Globus pallidus (tissue), 1 donor: ENCODE results near the gene EMX1.

Source experiments
- DNase-seq: peaks from one replicate; pipeline ENCODE4 v3.0.0-alpha.2; 2015; ENCODE audit warnings: low spot score

The EMX1 gene

GRCh38 chr2:72924353-72925240 lies 7.3 kb downstream of the EMX1 start:
- no peak for DNase-seq

GRCh38 chr2:72925328-72925943 lies 8.1 kb downstream of the EMX1 start:
- DNase-seq: no peak

- DNase-seq: no peak
Observed at GRCh38 chr2:72926368-72926767, 9.0 kb downstream of the EMX1 start.

- no peak for DNase-seq
Observed at GRCh38 chr2:72926811-72927465, 9.6 kb downstream of the EMX1 start.

GRCh38 chr2:72927619-72928550 lies 10.6 kb downstream of the EMX1 start:
- DNase-seq: no peak

GRCh38 chr2:72929010-72929409 lies 11.7 kb downstream of the EMX1 start:
- DNase-seq: no peak

- no peak for DNase-seq
Observed at GRCh38 chr2:72931280-72931910, 14.1 kb downstream of the EMX1 start.

- no peak for DNase-seq
Observed at GRCh38 chr2:72932045-72932740, 14.9 kb downstream of the EMX1 start.

GRCh38 chr2:72932805-72933204 lies 15.5 kb downstream of the EMX1 start:
- DNase-seq: no peak

- no peak for DNase-seq
Observed at GRCh38 chr2:72933207-72933606, 15.9 kb downstream of the EMX1 start.

- DNase-seq: no peak
Observed at GRCh38 chr2:72933646-72934151, 16.4 kb downstream of the EMX1 start.

- DNase-seq: no peak
Observed at GRCh38 chr2:72934683-72935610, 17.6 kb downstream of the EMX1 start.

GRCh38 chr2:72935611-72935957 lies 18.3 kb downstream of the EMX1 start:
- no peak for DNase-seq

- DNase-seq: no peak
Observed at GRCh38 chr2:72936660-72937355, 19.5 kb downstream of the EMX1 start.

GRCh38 chr2:72937356-72937669 lies 20.0 kb downstream of the EMX1 start:
- no peak for DNase-seq

- DNase-seq: no peak
Observed at GRCh38 chr2:72938455-72938854, 21.1 kb downstream of the EMX1 start.

- no peak for DNase-seq
Observed at GRCh38 chr2:72940361-72940760, 23.0 kb downstream of the EMX1 start.

GRCh38 chr2:72940786-72941185 lies 23.5 kb downstream of the EMX1 start:
- DNase-seq: no peak

GRCh38 chr2:72942293-72942692 lies 25.0 kb downstream of the EMX1 start:
- DNase-seq: no peak
